Muscle layer of duodenum (tissue), 2 donors: ENCODE measurements around the gene PSTPIP1.
A peak's percentile ranks its signal among the peaks of the same experiment; 100 is the strongest.

ENCODE experiments used
- H3K27ac ChIP-seq: one replicate; pipeline ENCODE4 v1.7.0; 2013; ENCODE audit warnings: mild to moderate bottlenecking, low read length
- H3K27me3 ChIP-seq: one replicate; pipeline ENCODE4 v1.7.0; 2013; ENCODE audit warnings: low read depth, mild to moderate bottlenecking, control low read depth, low read length
- H3K36me3 ChIP-seq, 2 donors: one replicate each; pipeline ENCODE4 v1.7.0; 2013; ENCODE audit warnings: low read length in 2 of 2, control low read depth in 1 of 2, mild to moderate bottlenecking in 1 of 2; ENCODE audit not compliant: insufficient read depth in 2 of 2, control insufficient read depth in 1 of 2
- H3K4me1 ChIP-seq, 2 donors: one replicate each; pipeline ENCODE4 v1.7.0; 2013; ENCODE audit warnings: low read length in 2 of 2, mild to moderate bottlenecking in 2 of 2, control low read depth in 1 of 2, moderate library complexity in 1 of 2; ENCODE audit not compliant: insufficient read depth in 2 of 2, control insufficient read depth in 1 of 2
- H3K4me3 ChIP-seq, 2 donors: one replicate each; pipeline ENCODE4 v1.7.0; 2013; ENCODE audit warnings: low read length in 2 of 2, low read depth in 1 of 2, mild to moderate bottlenecking in 1 of 2
- H3K9me3 ChIP-seq, 2 donors: one replicate each; pipeline ENCODE4 v1.7.0; 2013; ENCODE audit warnings: low read length in 2 of 2, control low read depth in 1 of 2, mild to moderate bottlenecking in 1 of 2; ENCODE audit not compliant: control insufficient read depth in 1 of 2
- donor health status: healthy.

PSTPIP1 gene

DNA sequence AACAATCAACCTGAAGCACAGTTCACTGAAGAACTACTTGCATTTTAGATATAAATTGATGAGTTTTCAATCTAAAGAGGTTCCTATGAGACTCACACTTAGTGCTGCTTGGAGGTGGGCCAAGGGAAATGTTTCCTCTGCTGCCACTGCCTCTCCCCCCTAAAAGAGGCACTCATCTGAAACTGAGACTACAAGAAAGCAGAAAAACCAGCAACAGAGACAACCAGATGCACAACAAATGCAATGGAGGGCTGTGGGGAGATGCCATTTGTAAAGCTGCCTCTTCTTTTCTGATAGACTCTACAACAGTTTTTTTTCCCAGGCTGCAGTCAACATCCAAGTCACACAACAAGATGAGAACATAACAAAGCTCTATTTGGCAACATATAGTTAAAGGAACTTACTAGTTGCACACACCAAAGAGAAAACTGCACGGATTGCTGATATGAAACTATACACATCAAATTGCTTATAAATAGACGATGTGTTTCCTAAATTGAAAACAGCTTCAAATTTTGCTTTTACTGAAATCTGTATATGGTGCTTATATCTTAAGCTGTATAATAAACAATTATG lies 64.9 kb downstream of the PSTPIP1 start:
- Histone ChIP-seq H3K27me3 (no peaks in the 10 kb centered on the region), H3K36me3 (no peaks in the 10 kb centered on the region), H3K4me3 (no peak overlapping the region), H3K27ac (no peak overlapping the region), H3K9me3 (no peaks in the 10 kb centered on the region), H3K4me1 (peaks cover 17 to 50% of the 10 kb centered on the region in 2 donors)

DNA sequence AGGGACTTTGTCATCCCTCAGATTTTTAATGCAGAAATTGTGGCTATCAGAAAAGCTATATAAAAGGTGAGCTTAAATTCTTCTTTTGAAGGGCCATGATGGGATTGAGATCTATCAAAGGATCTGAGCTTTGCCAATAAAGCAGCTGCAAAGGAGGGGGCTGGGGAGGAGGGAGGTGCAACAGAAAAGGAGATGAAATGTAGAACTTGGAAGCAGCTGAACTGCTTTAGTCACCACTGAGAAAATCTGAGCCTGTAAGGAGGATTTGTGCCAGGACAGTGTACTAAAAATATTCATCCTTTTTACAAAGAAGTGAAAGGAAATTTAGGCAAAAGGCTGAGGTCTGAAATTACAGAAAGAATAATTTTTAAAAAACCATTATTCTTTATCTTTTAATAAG lies 65.6 kb downstream of the PSTPIP1 start:
- H3K36me3 ChIP-seq = no peaks in the 10 kb centered on the region
- H3K4me3 ChIP-seq = no peak overlapping the region
- H3K4me1 ChIP-seq = peaks cover 17 to 50% of the 10 kb centered on the region in 2 donors
- H3K27ac ChIP-seq = no peak overlapping the region
- no peaks in the 10 kb centered on the region for H3K9me3 ChIP-seq
- no peaks in the 10 kb centered on the region for H3K27me3 ChIP-seq

- H3K4me3 ChIP-seq = no peak overlapping the region
- no peaks in the 10 kb centered on the region for H3K27me3 ChIP-seq
- H3K36me3 ChIP-seq = no peaks in the 10 kb centered on the region
- peaks cover 18 to 50% of the 10 kb centered on the region in 2 donors for H3K4me1 ChIP-seq
- no peak overlapping the region for H3K27ac ChIP-seq
- H3K9me3 ChIP-seq = no peaks in the 10 kb centered on the region
Measured at GRCh38 chr15:77063249-77063648, 68.3 kb downstream of the PSTPIP1 start.

- Histone ChIP-seq H3K27ac (peak overlapping the region; percentile 39), H3K4me1 (peaks cover 18 to 49% of the 10 kb centered on the region in 2 donors), H3K27me3 (no peaks in the 10 kb centered on the region), H3K36me3 (no peaks in the 10 kb centered on the region), H3K9me3 (no peaks in the 10 kb centered on the region), H3K4me3 (no peak overlapping the region)
Measured at GRCh38 chr15:77064063-77064462, 69.1 kb downstream of the PSTPIP1 start.

- Histone ChIP-seq H3K4me1 (peaks cover 23 to 49% of the 10 kb centered on the region in 2 donors), H3K27me3 (no peaks in the 10 kb centered on the region), H3K4me3 (no peak overlapping the region), H3K9me3 (no peaks in the 10 kb centered on the region), H3K27ac (peak overlapping the region; percentile 39), H3K36me3 (no peaks in the 10 kb centered on the region)
Measured at GRCh38 chr15:77064539-77065308, 69.8 kb downstream of the PSTPIP1 start.

DNA sequence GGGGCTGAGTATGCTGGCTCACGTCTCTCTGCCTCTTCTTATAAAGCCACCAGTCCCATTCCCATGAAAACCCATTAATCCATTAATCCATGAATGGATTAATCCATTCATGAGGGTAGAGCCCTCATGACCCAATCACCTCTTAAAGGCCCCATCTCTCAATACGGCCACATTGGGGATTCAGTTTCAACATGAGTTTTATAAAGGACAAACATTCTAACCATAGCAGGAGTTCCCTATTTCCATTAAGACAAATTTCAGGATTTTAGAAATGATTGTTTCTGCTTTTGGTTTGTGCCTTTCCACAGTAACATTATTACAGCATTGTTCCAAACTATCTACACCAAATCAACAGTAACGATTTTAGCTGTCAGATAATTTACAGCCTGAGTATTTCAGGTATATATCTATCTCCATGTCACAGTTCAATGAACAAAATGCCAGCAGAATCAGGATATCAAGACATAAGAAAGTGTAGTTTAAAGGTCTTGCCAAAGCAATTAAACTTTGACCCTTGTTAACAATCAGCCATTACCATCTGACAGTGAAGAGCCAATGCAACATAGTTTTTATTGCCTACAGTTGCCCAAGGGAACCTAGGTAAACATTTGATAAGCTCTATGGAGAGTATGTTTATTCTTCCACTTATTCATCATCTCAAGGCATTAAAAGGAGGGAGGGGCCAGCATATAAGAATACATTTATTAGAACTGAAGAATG lies 72.2 kb downstream of the PSTPIP1 start:
- Histone ChIP-seq H3K4me1 (peaks cover 14 to 34% of the 10 kb centered on the region in 2 donors), H3K9me3 (no peaks in the 10 kb centered on the region), H3K4me3 (no peak overlapping the region), H3K36me3 (no peaks in the 10 kb centered on the region), H3K27ac (peak overlapping the region; percentile 11), H3K27me3 (no peaks in the 10 kb centered on the region)

DNA sequence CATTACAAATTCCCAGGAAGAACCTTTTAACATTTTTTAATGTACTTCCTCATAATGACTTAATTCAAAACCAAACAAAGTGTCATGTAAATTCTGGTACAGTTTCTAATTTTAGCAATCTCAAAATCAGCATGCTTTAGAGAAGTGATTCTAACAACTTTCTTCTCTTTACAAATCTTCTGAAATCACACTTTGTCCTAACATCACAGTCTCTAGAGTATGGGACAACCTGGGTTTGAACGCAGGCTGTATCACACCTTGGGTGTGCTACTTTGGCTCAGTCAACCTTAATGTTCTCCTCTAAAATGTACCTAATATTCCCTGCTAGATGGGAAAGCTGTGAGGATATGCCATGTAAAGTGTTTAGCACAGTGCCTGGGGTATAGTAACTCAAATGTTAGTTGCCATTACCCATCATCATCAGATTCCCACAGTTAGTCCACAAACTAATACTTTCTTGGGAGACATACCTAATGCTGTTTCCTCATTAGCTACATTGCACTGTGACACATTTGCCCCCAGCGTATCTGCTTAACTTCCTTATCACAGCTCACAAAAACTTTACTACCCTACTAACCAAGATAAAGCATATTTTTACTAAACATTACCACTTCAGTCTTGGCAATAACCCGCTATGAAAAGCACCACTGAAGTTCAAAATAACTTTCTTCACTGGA lies 72.9 kb downstream of the PSTPIP1 start:
- Histone ChIP-seq H3K27ac (peak overlapping the region; percentile 79), H3K4me3 (no peak overlapping the region), H3K27me3 (no peaks in the 10 kb centered on the region), H3K9me3 (no peaks in the 10 kb centered on the region), H3K4me1 (peaks cover 14 to 34% of the 10 kb centered on the region in 2 donors), H3K36me3 (no peaks in the 10 kb centered on the region)

GRCh38 chr15:77068633-77069032 lies 73.7 kb downstream of the PSTPIP1 start:
- H3K36me3 ChIP-seq = no peaks in the 10 kb centered on the region
- H3K4me1 ChIP-seq = peaks cover 14 to 30% of the 10 kb centered on the region in 2 donors
- peak overlapping the region; percentile 79 for H3K27ac ChIP-seq
- no peaks in the 10 kb centered on the region for H3K9me3 ChIP-seq
- H3K27me3 ChIP-seq = no peaks in the 10 kb centered on the region
- no peak overlapping the region for H3K4me3 ChIP-seq

DNA sequence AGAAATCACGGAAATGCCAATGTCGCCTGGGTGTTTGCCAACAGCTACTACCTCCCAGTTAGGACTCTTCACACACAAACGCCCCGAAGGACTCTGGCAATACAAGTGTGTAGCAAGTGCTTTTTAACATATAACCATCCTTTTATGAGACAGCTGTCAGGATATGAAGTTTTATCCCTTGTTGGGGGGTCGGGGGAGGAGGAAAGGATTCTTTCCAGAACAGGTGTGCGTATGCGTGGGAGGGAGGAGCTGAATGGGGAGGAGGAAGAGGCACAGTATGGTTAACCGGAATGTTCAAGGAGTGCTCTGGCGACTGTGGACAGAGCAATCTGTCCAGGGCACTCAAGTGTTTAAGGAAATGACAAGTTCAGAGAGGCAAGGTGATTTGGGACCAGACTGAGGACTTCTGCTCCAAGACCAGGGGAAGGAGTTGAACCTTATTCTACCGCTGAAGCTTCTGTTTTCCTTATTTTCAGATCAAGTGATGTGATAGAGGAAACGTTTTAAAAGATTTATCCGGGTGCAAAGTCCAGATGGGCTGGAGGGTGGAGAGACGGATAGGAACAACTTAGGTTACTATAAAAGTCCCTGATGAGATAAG lies 74.7 kb downstream of the PSTPIP1 start:
- H3K4me3 ChIP-seq = peak overlapping the region; percentile 80 to 81
- H3K27ac ChIP-seq = peak overlapping the region; percentile 89
- no peaks in the 10 kb centered on the region for H3K36me3 ChIP-seq
- H3K4me1 ChIP-seq = peaks cover 14 to 20% of the 10 kb centered on the region in 2 donors
- H3K27me3 ChIP-seq = no peaks in the 10 kb centered on the region
- H3K9me3 ChIP-seq = no peaks in the 10 kb centered on the region

DNA sequence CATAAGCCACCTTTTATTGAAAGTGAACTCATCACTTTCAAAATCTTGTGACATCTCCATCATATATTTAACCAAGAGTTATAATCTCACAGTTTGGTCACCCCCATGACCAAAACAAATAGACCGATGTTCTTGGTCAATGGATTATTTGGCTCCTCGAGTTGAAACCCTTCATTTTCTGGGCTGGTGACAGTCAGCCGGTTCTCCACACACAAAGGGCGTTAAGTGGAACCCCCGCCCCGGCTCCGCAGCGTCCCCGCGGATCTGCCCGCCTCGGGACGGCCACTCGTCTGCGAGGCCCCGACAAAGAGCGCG lies 75.2 kb downstream of the PSTPIP1 start:
- no peaks in the 10 kb centered on the region for H3K9me3 ChIP-seq
- peaks cover 14 to 20% of the 10 kb centered on the region in 2 donors for H3K4me1 ChIP-seq
- no peaks in the 10 kb centered on the region for H3K36me3 ChIP-seq
- no peaks in the 10 kb centered on the region for H3K27me3 ChIP-seq
- peak overlapping the region; percentile 80 to 81 for H3K4me3 ChIP-seq
- H3K27ac ChIP-seq = peak overlapping the region; percentile 89
